ENCODE results near the gene EP400.

DNA sequence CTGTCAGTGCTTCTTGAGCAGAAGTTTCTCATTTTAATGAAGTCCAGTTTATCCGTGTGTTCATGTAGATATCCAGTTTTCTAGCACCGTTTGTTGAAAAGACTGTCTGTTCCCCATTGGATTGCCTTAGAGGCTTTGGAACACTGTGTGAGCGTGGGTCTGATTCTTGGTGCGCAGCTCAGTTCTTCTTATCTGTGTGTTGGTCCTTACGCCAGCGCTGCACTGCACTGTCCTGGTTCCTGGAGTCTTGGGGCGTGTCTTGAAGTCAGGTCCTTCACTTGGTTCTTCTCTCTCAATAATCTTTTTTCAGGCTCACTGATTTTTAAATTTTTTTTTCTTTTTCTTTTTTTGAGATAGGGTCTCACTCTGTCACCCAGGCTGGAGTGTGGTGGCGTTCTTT, 25.5 kb downstream of the EP400 start:
- TF ChIP-seq POLR2A (IDR thresholded peaks at IDR 0.05) = no peak
- TF ChIP-seq, protein P1, sequence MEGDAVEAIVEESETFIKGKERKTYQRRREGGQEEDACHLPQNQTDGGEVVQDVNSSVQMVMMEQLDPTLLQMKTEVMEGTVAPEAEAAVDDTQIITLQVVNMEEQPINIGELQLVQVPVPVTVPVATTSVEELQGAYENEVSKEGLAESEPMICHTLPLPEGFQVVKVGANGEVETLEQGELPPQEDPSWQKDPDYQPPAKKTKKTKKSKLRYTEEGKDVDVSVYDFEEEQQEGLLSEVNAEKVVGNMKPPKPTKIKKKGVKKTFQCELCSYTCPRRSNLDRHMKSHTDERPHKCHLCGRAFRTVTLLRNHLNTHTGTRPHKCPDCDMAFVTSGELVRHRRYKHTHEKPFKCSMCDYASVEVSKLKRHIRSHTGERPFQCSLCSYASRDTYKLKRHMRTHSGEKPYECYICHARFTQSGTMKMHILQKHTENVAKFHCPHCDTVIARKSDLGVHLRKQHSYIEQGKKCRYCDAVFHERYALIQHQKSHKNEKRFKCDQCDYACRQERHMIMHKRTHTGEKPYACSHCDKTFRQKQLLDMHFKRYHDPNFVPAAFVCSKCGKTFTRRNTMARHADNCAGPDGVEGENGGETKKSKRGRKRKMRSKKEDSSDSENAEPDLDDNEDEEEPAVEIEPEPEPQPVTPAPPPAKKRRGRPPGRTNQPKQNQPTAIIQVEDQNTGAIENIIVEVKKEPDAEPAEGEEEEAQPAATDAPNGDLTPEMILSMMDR (IDR thresholded peaks at IDR 0.05) = no peak

Data from upper lobe of left lung (tissue), 4 donors.